NCI-H2227 (cell line): ENCODE results near the gene UNC5C.
A peak's percentile ranks its signal among the peaks of the same experiment; 100 is the strongest.

Experiments
- DNase-seq: peaks from one replicate; lab custom pipeline; 2025; ENCODE audit not compliant: unreplicated experiment; lab: John Stamatoyannopoulos, UW

The UNC5C gene

DNA sequence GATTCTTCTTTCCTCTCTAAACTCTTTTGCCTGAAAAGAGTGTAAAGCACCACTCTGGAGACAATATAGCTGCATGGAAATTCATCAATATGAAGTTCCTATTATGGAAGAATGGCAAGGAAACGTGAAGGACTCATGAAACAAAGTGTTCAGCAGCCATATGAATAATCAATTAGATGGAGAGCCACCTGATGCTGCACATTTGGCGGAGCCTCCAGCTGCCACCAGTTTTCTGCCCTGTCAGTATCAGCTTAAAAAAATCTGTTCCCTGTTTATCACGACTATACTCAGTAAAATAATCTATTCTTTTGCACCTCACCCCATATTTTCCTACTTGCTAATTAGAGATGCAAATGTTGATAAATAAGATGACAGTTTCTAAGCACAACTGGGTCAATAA, 276.0 kb downstream of the UNC5C start:
- no peak for DNase-seq

DNA sequence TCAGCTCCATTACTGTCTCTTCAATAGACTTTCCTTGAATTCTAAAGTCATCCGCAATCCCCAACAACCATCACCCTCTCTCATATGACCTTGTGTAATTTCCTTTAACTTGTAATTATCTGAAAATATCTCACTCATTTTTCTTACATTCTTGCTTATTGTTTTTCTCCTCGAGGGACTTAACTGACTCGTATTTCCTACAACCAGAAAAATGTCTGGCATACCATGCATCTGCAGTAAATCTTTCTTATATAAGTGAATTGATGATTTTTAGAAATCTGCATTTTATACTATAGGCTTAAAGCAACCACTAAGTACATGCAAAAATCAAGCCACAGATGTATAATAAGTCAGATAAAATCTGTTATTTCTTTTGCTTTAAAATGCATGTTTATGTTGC, 276.7 kb downstream of the UNC5C start:
- no peak for DNase-seq

DNA sequence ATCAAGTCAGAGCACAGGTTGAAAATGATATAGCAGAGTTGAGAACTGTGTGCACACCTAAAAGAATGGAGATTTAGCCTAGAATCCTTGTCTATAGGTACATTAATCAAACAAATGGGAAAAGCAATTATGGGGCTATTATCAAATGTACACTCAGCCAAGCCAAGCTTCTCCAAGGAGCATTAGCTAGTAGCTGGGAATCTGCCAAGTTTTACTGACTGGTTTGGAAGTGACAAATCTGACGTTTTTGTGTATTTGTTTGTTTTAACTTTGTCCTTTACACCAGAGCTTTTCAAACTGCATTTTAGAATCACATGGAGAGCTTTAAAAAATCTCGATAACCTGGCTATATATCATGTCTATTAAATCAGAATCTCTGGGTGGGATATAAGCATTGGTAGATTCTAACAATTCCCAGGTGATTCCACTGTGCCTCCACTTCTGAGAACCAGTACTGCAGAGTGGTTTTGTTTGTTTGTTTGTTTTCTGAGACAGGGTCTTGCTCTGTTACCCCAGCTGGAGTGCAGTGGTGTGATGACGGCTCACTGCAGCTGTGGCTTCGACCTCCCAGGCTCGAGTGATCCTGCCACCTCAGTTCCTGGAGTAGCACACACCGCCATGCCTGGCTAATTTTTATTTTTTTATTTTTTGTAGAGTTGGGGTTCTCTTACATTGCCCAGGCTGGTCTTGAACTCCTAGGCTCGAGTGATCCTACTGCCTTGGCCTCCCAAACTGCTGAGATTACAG, 279.8 kb downstream of the UNC5C start:
- DNase-seq: peak; percentile 35

DNA sequence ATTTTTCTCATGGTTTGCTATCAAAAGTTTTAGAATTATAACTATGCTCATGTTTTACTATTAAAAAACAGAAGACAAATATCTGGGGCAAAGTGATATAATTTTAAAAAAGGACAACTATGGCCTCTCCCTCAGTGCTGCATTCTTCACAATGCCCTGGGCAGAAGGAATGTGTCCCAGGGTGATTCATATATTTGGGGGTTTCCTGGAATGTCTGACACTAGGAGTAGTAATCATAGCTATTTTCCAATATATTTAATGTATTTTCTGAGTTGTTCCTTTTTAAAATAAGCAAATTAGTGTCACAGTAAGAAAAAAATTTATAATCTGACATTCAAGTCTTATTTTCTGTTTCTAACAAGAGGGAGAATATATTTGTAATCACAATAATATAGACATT, 281.7 kb downstream of the UNC5C start:
- DNase-seq: no peak

GRCh38 chr4:95265814-95266740, 282.7 kb downstream of the UNC5C start:
- no peak for DNase-seq

GRCh38 chr4:95264843-95265242, 283.9 kb downstream of the UNC5C start:
- no peak for DNase-seq

- DNase-seq: no peak
These were observed 284.8 kb downstream of the UNC5C start for GRCh38 chr4:95263960-95264359.

- no peak for DNase-seq
These were observed 285.4 kb downstream of the UNC5C start for GRCh38 chr4:95263391-95263790.

DNA sequence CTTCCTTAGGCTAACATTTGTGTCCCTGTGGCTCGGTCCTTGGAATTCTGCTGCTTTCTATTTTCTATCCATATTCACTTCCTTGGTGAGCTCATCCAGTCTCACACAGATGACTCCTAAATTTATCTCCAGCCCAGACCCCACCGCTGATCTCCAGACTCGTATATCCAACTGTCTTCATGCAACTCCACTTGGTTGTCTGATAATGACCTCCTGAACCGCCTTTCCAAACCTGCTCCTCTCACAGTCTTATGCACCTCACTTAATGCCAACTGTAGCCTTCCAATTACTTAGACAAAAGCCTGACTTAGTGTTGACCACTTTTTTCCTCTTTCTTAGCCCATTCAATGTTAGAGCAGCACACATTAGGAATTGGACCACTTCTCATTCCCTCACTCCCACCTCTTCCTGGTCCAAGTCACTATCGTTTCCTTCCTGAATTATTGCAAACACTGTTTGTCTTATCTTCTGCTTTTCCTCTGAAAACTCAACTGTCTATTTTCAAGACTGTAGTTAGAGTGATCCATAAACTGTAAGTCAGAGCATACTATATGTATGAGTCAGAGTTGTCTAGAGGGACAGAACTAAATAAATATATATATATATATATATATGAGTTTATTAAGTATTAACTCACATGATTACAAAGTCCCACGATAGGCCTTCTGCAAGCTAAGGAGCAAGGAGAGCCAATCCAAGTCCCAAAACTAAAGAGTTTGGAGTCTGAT, 292.5 kb downstream of the UNC5C start:
- DNase-seq: no peak

DNA sequence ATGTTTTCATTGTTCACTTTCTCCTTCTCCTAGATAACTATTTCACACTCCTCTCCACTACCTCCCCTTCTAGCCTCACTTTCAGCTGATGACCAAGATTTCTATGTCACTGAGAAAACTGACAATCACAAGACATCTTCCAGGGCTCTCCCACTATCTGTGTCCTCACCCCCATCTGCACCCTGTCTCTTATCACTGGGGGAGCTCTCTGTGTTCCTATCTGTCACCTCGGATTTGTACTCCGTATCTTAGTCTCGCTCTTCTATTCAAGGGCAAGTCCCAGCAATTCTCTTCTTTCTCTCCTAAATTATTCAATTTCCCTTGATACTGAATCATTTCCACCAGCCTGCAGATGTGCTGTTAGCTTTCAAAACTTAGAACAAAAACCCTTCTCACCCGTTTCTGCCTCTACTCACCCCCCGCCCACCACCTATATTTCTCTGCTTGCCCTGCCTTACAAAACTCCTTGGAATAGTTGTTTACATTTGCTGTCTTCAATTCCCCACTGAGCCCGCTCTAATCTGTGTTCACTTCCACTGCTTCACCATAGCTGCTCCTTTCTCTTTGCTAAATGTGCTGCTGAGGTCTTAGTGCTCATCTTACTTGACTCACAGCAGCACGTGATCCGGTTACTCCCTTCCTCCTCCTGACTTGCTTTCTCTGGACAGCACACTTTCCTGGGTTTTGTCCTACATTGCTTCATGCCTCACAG, 293.2 kb downstream of the UNC5C start:
- DNase-seq: no peak

DNA sequence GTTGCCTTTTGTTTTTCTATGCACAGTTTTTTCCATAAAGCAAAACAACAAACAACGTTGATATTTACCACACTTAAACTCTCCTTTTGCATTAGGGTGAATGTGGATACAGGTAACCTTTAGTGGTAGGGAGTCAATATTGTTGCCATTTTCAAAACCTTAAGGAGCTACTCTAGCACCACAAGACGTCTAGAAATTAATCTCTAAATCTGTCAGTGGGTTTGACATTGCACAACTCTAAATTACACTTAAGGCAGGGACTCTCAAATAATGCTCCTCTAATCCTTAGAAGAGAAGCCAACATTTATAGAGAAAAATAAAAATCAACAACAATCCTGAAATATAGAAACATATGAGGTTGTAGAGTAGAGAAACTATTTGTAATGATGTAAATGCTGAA, 297.2 kb downstream of the UNC5C start:
- no peak for DNase-seq

GRCh38 chr4:95250544-95251137, 298.1 kb downstream of the UNC5C start:
- no peak for DNase-seq

- no peak for DNase-seq
These were observed 299.2 kb downstream of the UNC5C start for GRCh38 chr4:95249426-95250021.

DNA sequence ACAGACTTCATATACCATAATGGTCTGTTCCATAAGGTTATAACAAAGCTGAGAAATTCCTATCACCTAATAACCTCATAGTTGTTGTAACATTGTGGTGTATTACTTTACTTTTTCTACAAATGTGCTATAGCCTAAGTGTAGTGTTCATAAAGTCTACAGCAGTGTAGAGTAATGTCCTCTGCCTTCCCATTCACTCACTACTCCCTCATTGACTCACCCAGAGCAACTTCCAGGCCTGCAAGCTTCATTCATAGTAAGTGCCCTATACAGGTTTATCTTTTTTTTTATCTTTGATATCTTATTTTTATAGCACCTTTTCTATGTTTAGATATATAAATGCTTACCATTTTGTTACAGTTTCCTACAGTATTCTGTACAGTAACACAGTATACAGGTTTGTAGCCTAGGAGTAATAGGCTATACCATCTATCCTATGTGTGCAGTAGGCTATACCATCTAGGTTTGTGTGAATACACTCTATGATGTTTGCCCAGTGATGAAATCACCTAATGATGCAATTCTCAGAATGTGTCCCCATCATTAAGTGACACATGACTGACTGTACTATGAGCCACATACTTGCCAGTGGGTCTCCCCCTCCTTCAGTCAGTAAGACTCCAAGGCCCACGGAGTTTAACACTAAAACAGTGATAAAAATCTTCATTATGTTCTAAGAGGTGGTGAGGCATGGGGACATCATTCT, 299.9 kb downstream of the UNC5C start:
- no peak for DNase-seq

GRCh38 chr4:95243892-95244291, 304.9 kb downstream of the UNC5C start:
- no peak for DNase-seq

DNA sequence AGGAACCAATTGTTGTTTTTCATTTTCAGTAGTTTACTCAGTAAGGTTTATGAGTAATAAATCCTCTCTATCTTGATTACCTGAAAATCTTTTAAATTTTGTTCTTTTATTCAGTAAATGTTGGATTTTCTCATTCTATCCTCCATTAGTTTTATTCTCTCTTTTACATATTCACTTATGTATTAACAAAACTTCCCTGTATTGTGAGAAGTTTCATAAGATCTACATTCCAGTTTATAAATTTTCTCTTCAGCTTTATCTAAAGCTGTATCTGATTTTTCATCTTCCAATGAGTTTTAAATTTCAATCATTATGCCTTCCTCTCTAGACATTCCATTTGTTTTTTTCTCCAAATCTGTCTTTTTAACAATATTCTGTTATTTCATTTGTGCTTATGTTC, 310.2 kb downstream of the UNC5C start:
- no peak for DNase-seq

DNA sequence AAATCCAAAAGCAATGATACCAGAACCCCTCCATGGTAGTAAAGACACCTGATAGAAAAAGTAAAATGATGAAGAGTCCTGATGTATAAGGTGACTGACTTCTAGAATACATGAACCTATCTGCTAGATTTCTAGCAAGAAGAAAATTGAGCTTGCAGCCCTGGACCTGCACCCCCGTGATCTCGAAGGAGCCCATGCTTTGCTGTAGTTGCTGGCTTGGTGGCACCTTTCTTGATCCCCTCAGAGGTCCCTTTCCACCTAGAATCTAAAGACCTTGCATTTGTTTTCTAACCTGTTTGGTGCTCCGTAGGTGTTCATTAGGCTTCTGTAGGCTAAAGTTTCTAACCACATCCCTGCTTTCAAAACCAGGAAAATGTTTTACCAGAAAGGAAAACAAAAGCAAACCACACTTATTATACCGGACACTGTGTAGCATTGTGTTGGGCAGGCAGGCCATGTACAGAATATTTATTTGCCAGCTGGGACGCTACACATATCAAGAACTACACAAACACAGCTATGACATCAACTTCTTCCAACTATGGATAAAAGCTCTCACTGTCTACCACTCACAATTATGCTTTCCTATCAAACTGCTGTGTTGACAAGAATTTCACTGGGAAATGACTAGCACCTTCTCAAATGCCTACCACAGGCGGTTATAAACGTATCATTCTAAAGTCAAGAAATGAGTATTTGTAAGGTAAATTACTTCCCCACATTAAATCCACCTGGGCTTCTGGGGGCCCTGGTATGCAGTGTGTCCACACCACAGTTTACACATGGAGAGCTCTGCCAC, 316.2 kb downstream of the UNC5C start:
- DNase-seq: no peak

- DNase-seq: no peak
These were observed 317.1 kb downstream of the UNC5C start for GRCh38 chr4:95231681-95232080.

GRCh38 chr4:95225849-95226248, 322.9 kb downstream of the UNC5C start:
- no peak for DNase-seq
